ENCODE data around the gene SIM2. TPM values are rescaled to one million over a fixed set of nuclear protein-coding genes. Genes with fewer than 3 reads are reported as not detected.

Gene SIM2
- total and polyA plus RNA-seq, 4 experiments from 2014 or later: 0.05 to 0.07 TPM; not detected in 2

DNA sequence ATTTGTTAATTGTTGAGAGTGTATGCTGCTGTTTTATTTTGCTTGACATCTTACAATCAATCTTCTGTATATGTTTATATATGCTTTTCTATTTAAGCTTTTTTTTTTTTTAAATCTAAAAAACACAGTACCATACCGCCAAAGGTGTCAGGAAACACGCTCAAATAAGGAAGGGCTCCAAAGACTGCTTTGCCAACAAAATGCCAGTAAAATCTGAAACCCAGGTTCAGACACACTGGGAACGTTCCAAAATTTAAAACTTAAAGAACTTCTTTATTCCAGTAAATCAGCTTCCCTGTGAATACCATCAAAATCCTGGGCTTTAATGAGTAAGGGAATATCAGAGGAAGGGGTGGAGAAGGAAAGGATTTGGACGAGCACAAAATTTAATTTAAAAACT is 87.3 kb downstream of the SIM2 start:
- Histone ChIP-seq H3K27ac (ENCODE audit: low read depth, low read length) (no peak overlapping the region), H3K4me3 (ENCODE audit: low read length in 2 of 2) (no peak overlapping the region), H3K9me3 (ENCODE audit: control insufficient read depth in 1 of 2, low read length in 2 of 2) (no peaks in the 10 kb centered on the region), H3K36me3 (ENCODE audit: insufficient read depth, low read length) (no peaks in the 10 kb centered on the region), H3K4me1 (ENCODE audit: insufficient read depth, low read length) (no peaks in the 10 kb centered on the region), H3K27me3 (ENCODE audit: insufficient read depth, low read length) (no peaks in the 10 kb centered on the region)
- POLR2A ChIA-PET (ENCODE audit: partially characterized antibody): no interaction called here
- Mint-ChIP-seq H3K4me1 (peaks cover 0 to 3% (median under 1%) of the 10 kb centered on the region in 4 donors), H3K9me3 (peaks cover 0 to 3% (median 0%) of the 10 kb centered on the region in 8 donors), H3K27me3 (no peaks in the 10 kb centered on the region), H3K4me3 (no peak overlapping the region), H3K36me3 (peaks cover 6 to 28% of the 10 kb centered on the region in 2 donors), H3K27ac (no peak overlapping the region)
- no peak for DNase-seq
- intact Hi-C loops (cut with micrococcal nuclease): no loop called here
- CTCF ChIA-PET (ENCODE audit: partially characterized antibody): no interaction called here

DNA sequence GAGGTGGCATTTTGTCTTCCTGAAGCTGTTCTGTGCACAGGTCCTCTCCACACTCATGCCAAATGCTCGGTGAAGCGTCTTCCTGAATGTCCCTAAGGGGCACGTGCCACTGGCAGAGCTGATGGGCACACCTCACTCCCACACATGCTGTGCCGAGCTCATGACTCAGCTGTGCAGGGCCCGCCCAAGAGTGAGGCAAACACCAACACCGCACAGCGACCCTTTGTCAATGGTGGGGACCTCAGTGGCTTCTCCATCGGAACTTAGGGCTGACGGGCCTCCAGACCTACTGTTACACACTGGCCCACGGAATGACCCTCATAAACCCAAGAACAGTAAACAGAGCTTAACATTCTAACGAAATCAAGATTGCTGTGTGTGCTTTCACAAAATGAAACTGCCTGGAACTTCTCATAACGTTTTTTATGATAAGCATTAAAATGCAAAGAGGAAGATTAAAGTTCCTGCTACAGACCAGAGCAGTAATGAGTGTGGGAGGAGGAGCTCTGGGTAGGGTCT is 89.3 kb downstream of the SIM2 start:
- H3K4me3 Mint-ChIP-seq: no peak overlapping the region
- ChIA-PET POLR2A (ENCODE audit: partially characterized antibody) (no interaction called here), CTCF (ENCODE audit: partially characterized antibody) (no interaction called here)
- no peaks in the 10 kb centered on the region for H3K27me3 Mint-ChIP-seq
- no peak for DNase-seq
- H3K4me3 ChIP-seq (ENCODE audit: low read length in 2 of 2): no peak overlapping the region
- no peaks in the 10 kb centered on the region for H3K4me1 Mint-ChIP-seq
- H3K36me3 Mint-ChIP-seq: peaks cover 6 to 29% of the 10 kb centered on the region in 2 donors
- no peak overlapping the region for H3K27ac ChIP-seq (ENCODE audit: low read depth, low read length)
- no peak overlapping the region for H3K27ac Mint-ChIP-seq
- H3K9me3 ChIP-seq (ENCODE audit: control insufficient read depth in 1 of 2, low read length in 2 of 2): no peaks in the 10 kb centered on the region
- intact Hi-C loops (cut with micrococcal nuclease): no loop called here
- no peaks in the 10 kb centered on the region for H3K36me3 ChIP-seq (ENCODE audit: insufficient read depth, low read length)
- no peaks in the 10 kb centered on the region for H3K27me3 ChIP-seq (ENCODE audit: insufficient read depth, low read length)
- H3K9me3 Mint-ChIP-seq: peaks cover 0 to 3% (median 0%) of the 10 kb centered on the region in 8 donors
- H3K4me1 ChIP-seq (ENCODE audit: insufficient read depth, low read length): no peaks in the 10 kb centered on the region

GRCh38 chr21:36790616-36791015 is 91.7 kb downstream of the SIM2 start:
- H3K4me3 ChIP-seq (ENCODE audit: low read length in 2 of 2): no peak overlapping the region
- H3K27ac ChIP-seq (ENCODE audit: low read depth, low read length): no peak overlapping the region
- peaks cover 9 to 32% of the 10 kb centered on the region in 2 donors for H3K36me3 Mint-ChIP-seq
- H3K27me3 Mint-ChIP-seq: no peaks in the 10 kb centered on the region
- no peak for DNase-seq
- POLR2A ChIA-PET (ENCODE audit: partially characterized antibody): no interaction called here
- H3K9me3 ChIP-seq (ENCODE audit: control insufficient read depth in 1 of 2, low read length in 2 of 2): no peaks in the 10 kb centered on the region
- no peaks in the 10 kb centered on the region for H3K4me1 ChIP-seq (ENCODE audit: insufficient read depth, low read length)
- no peak overlapping the region for H3K27ac Mint-ChIP-seq
- CTCF ChIA-PET (ENCODE audit: partially characterized antibody): no interaction called here
- H3K4me3 Mint-ChIP-seq: no peak overlapping the region
- intact Hi-C loops (cut with micrococcal nuclease): no loop called here
- H3K9me3 Mint-ChIP-seq: peaks cover 0 to 10% (median under 1%) of the 10 kb centered on the region in 8 donors
- no peaks in the 10 kb centered on the region for H3K27me3 ChIP-seq (ENCODE audit: insufficient read depth, low read length)
- no peaks in the 10 kb centered on the region for H3K4me1 Mint-ChIP-seq
- H3K36me3 ChIP-seq (ENCODE audit: insufficient read depth, low read length): no peaks in the 10 kb centered on the region

DNA sequence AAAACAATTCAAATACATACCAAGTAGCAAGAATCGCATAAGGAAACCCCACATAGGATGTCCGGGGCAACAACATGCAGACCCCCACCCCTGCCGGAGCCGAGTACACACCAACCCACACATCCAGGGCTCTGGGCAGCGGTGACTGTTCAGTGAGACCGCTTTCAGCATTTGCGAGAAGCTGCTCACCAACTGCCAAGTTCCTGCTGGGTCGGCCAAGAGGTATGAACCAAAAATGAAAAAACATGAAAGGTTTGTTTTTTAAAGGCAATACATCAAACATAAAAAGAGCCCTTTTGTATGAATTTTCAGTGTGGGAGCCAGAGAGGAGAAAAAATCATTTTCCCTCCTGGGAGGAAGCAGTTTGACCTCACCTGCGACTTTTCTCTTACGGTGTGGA is 92.3 kb downstream of the SIM2 start:
- intact Hi-C loops (cut with micrococcal nuclease): no loop called here
- H3K36me3 Mint-ChIP-seq: peaks cover 10 to 32% of the 10 kb centered on the region in 2 donors
- ChIA-PET POLR2A (ENCODE audit: partially characterized antibody) (no interaction called here), CTCF (ENCODE audit: partially characterized antibody) (no interaction called here)
- no peak for DNase-seq
- H3K9me3 Mint-ChIP-seq: peaks cover 0 to 13% (median 5%) of the 10 kb centered on the region in 8 donors
- Histone ChIP-seq H3K36me3 (ENCODE audit: insufficient read depth, low read length) (no peaks in the 10 kb centered on the region), H3K27ac (ENCODE audit: low read depth, low read length) (no peak overlapping the region), H3K4me3 (ENCODE audit: low read length in 2 of 2) (no peak overlapping the region), H3K4me1 (ENCODE audit: insufficient read depth, low read length) (no peaks in the 10 kb centered on the region), H3K27me3 (ENCODE audit: insufficient read depth, low read length) (no peaks in the 10 kb centered on the region), H3K9me3 (ENCODE audit: control insufficient read depth in 1 of 2, low read length in 2 of 2) (no peaks in the 10 kb centered on the region)
- no peaks in the 10 kb centered on the region for H3K27me3 Mint-ChIP-seq
- no peak overlapping the region for H3K27ac Mint-ChIP-seq
- no peaks in the 10 kb centered on the region for H3K4me1 Mint-ChIP-seq
- H3K4me3 Mint-ChIP-seq: no peak overlapping the region

DNA sequence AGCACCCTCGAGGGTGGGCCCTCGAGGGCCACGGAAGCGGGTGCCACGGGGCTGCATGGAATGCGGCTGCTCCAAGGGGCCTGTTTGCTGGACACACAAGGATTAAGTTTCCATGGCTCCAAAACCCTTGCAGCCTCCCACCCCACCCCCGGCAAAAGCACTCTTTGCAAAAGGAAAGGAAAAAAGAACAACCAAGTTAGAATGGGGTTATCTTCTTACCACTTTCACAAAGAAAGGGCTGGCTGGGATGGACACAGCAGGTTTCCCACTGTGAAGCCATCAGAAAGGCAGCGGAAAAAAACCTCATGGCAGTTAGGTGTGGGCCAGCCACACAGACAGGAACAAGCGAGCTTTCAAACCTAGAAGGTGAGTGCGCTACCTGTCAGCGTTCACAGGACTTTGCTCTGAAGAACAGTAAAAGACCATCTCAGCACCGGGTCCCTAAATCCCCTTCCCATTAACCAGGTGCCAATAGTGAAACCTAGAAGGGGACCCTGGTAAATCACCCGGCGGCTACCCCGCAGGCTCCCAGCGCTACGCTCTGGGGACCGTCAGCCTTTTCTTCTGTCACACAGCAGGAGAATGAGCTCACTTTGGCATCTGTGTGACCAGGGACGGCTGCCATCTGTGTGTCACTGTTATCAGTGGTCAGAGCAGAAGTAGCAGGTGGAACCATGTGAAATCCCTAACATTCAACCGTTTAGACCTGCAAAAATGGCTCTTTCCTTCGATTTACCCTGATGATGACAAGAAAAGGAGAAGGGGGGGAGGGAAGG is 93.0 kb downstream of the SIM2 start:
- Mint-ChIP-seq H3K36me3 (peaks cover 14 to 30% of the 10 kb centered on the region in 2 donors), H3K27ac (no peak overlapping the region)

GRCh38 chr21:36792505-36792967 is 93.6 kb downstream of the SIM2 start:
- no peaks in the 10 kb centered on the region for H3K27me3 Mint-ChIP-seq
- CTCF ChIA-PET (ENCODE audit: partially characterized antibody): interaction anchor here (0.7 kb wide), 1 partner anchor 135 kb away, joined by 4 read pairs; no protein-coding TSS in a partner anchor
- POLR2A ChIA-PET (ENCODE audit: partially characterized antibody): no interaction called here
- H3K4me3 Mint-ChIP-seq: no peak overlapping the region
- H3K9me3 ChIP-seq (ENCODE audit: control insufficient read depth in 1 of 2, low read length in 2 of 2): no peaks in the 10 kb centered on the region
- H3K27ac ChIP-seq (ENCODE audit: low read depth, low read length): no peak overlapping the region
- no peaks in the 10 kb centered on the region for H3K4me1 ChIP-seq (ENCODE audit: insufficient read depth, low read length)
- H3K4me3 ChIP-seq (ENCODE audit: low read length in 2 of 2): no peak overlapping the region
- no peaks in the 10 kb centered on the region for H3K27me3 ChIP-seq (ENCODE audit: insufficient read depth, low read length)
- no peak overlapping the region for H3K27ac Mint-ChIP-seq
- no peaks in the 10 kb centered on the region for H3K4me1 Mint-ChIP-seq
- peaks cover 16 to 30% of the 10 kb centered on the region in 2 donors for H3K36me3 Mint-ChIP-seq
- H3K36me3 ChIP-seq (ENCODE audit: insufficient read depth, low read length): no peaks in the 10 kb centered on the region
- intact Hi-C loops (cut with micrococcal nuclease): no loop called here
- DNase-seq: no peak
- H3K9me3 Mint-ChIP-seq: peaks cover 0 to 25% (median 13%) of the 10 kb centered on the region in 8 donors

More for the DNA sequence above, 93.0 kb downstream of the SIM2 start:
- H3K36me3 ChIP-seq (ENCODE audit: insufficient read depth, low read length): no peaks in the 10 kb centered on the region
- no peaks in the 10 kb centered on the region for H3K9me3 ChIP-seq (ENCODE audit: control insufficient read depth in 1 of 2, low read length in 2 of 2)
- H3K4me3 Mint-ChIP-seq: no peak overlapping the region
- DNase-seq: no peak
- peaks cover 0 to 20% (median 10%) of the 10 kb centered on the region in 8 donors for H3K9me3 Mint-ChIP-seq
- CTCF ChIA-PET (ENCODE audit: partially characterized antibody): no interaction called here
- no peak overlapping the region for H3K27ac ChIP-seq (ENCODE audit: low read depth, low read length)
- POLR2A ChIA-PET (ENCODE audit: partially characterized antibody): no interaction called here
- no peaks in the 10 kb centered on the region for H3K27me3 ChIP-seq (ENCODE audit: insufficient read depth, low read length)
- no peaks in the 10 kb centered on the region for H3K4me1 ChIP-seq (ENCODE audit: insufficient read depth, low read length)
- intact Hi-C loops (cut with micrococcal nuclease): no loop called here
- no peak overlapping the region for H3K4me3 ChIP-seq (ENCODE audit: low read length in 2 of 2)
- no peaks in the 10 kb centered on the region for H3K27me3 Mint-ChIP-seq
- H3K4me1 Mint-ChIP-seq: no peaks in the 10 kb centered on the region

DNA sequence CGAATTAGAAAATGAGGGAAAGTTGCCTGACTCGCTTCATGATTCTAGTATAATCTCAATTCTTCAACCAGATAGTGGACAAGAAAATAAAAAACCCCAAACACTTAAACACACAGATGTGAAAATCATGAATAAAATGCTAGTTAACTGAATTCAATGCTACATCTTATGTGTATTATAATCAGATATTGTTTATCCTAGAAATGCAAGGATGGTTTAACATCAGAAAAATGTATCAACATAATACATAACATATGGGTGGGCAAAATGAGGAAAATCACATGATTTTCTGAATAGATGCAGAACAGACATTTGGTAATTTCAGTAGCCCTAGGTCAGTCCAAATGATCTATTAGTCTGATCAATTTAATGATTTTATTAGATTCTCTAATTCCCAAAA is 97.2 kb downstream of the SIM2 start:
- H3K4me3 ChIP-seq (ENCODE audit: low read length in 2 of 2): no peak overlapping the region
- no peak overlapping the region for H3K27ac Mint-ChIP-seq
- intact Hi-C loops (cut with micrococcal nuclease): no loop called here
- no peak overlapping the region for H3K27ac ChIP-seq (ENCODE audit: low read depth, low read length)
- H3K27me3 Mint-ChIP-seq: no peaks in the 10 kb centered on the region
- H3K4me1 Mint-ChIP-seq: no peaks in the 10 kb centered on the region
- no peak overlapping the region for H3K4me3 Mint-ChIP-seq
- no peaks in the 10 kb centered on the region for H3K4me1 ChIP-seq (ENCODE audit: insufficient read depth, low read length)
- POLR2A ChIA-PET (ENCODE audit: partially characterized antibody): no interaction called here
- DNase-seq: no peak
- peaks cover 26 to 39% of the 10 kb centered on the region in 2 donors for H3K36me3 Mint-ChIP-seq
- no peaks in the 10 kb centered on the region for H3K36me3 ChIP-seq (ENCODE audit: insufficient read depth, low read length)
- no peaks in the 10 kb centered on the region for H3K9me3 ChIP-seq (ENCODE audit: control insufficient read depth in 1 of 2, low read length in 2 of 2)
- CTCF ChIA-PET (ENCODE audit: partially characterized antibody): no interaction called here
- peaks cover 0 to 56% (median 42%) of the 10 kb centered on the region in 8 donors for H3K9me3 Mint-ChIP-seq
- H3K27me3 ChIP-seq (ENCODE audit: insufficient read depth, low read length): no peaks in the 10 kb centered on the region

Measured in CD4-positive, alpha-beta memory T cell (primary cell).